Inferior parietal cortex (tissue), 1 donor: ENCODE results near the gene COPE.
A peak's percentile ranks its signal among the peaks of the same experiment; 100 is the strongest.
"Not testable (repeated sequence)": the region's sequence is repeated elsewhere in the genome, so short reads cannot be mapped to it uniquely, and the experiment has no call there.

Experiments used
- DNase-seq: peaks from one replicate; pipeline ENCODE4 v3.0.0-alpha.2; 2016; ENCODE audit errors: extremely low spot score

Gene COPE

DNA sequence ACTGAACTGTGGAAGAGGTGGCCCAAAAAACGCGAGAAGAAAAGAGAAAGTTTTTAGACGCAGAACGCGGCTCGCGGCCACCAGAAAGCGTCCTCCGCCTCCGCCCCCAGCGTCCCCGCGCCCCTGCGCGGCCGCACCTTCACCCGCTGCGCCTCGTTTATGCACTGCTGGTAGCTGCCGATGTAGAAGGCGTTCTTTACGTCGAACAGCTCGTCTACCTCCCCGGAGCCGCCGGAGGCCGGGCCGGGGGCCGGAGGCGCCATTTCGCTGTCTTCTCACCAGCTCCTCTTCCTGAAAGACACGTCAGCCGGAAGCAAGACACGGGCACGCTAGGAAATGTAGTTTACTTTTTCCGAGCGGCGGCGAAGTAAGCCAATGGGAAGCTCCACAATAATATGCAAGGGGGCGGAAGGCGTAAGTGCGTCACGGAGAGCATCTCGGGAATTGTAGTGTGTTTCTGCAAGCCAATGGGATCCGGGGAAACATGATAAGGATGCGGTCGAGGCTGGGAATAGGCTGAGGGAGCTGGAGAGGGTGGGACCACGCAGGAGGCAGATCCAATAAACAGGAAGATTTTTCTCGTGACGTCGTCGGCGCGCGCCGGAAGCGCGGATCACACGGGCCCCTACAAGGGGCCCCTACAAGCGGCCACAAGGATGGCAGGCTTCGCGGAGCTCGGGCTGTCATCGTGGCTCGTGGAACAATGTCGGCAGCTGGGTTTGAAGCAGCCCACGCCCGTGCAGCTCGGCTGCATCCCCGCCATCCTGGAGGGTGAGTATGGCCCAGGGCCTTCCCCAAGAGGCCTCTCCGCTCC, at the start of gene COPE, which contains the start of gene DDX49:
Gene COPE, minus strand, starts transcription at position 302 of the 814 bp plus-strand sequence. Its CDS starts 39 bp downstream, at position 263.
Gene DDX49, plus strand, starts transcription at position 630 of the 814 bp plus-strand sequence. Its CDS starts 27 bp downstream, at position 657.
- DNase-seq: peak; percentile 100

GRCh38 chr19:18967358-18968146, 48.4 kb upstream of the COPE start:
- DNase-seq: no peak

DNA sequence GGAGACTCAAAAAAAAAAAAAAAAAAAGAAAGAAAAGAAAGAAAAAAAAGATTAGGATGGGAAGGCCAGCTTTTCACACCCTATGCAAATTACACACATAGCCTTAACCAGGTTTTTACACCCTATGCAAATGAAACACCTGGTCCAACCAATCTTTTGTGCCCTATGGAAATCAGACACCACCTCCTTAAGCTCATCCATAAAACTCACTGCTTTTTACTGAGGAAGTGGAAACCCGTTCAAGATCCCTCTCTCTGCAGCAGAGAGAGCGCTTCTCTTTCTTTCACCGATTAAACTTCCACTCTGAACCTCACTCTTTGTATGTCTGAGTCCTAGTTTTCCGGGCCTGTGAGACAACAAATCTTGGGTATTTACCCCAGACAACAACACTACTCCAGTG, 47.1 kb upstream of the COPE start:
- no peak for DNase-seq

DNA sequence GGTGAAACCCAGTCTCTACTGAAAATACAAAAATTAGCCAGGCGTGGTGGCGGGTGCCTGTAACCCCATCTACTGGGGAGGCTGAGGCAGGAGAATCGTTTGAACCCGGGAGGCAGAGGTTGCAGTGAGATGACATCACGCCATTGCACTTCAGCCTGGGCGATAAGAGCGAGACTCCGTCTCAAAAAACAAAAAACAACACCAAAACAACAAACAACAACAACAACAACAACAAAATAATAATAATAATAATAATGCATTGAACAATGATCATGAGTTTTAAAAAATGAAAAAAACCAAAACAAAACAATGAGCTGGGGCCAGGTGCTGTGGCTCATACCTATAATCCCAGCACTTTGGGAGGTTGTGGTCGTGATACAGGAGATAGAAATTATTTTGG, 44.9 kb upstream of the COPE start:
- no peak for DNase-seq

- no peak for DNase-seq
Measured at GRCh38 chr19:18961767-18962620, 42.8 kb upstream of the COPE start.

DNA sequence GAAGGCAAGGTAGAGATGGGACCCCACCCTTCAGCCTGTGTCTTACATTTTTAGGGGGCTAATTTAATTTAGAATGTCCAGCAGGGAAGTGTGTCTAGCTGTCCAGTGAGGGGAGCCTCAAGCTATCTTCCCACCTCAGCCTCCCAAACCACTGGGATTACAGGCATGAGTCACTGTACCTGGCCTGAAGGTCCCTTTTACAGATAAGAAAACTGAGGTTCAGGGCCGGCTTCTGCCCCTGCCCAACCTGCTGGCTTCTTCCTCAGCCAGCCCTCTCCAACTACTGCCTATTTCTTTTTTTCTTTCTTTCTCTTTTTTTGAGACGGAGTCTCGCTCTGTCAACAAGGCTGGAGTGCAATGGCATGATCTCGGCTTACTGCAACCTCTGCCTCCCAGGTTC, 41.2 kb upstream of the COPE start:
- DNase-seq: no peak

GRCh38 chr19:18955042-18955441, 35.9 kb upstream of the COPE start:
- DNase-seq: no peak

- DNase-seq: no peak
Measured at GRCh38 chr19:18954094-18954493, 34.9 kb upstream of the COPE start.

DNA sequence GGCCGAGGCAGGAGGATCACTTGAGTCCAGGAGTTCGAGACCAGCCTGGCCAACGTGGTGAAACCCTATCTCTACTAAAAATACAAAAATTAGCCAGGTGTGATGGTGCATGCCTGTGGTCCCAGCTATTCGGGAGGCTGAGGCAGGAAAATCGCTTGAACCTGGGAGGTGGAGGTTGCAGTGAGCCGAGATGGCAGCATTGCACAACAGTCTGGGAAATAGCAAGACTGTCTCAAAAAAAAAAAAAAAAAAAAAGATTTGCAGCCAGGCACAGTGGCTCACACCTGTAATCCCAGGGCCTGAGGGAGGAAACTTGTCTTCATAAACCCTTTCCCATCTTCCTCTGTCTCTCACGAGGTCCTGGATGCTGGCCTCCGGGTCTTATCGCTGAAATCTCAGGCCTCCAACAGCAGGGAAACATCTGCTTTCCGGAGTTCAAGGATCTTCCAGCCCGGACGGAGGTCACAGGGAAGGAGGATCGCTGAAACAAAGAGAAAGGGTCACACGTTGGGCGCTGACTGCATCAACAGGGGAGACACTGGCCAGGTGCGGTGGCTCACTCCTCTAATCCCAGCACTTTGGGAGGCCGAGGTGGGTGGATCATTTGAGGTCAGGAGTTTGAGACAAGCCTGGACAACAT, 33.3 kb upstream of the COPE start:
- DNase-seq: not testable (repeated sequence)

GRCh38 chr19:18951721-18952281, 32.6 kb upstream of the COPE start:
- no peak for DNase-seq

DNA sequence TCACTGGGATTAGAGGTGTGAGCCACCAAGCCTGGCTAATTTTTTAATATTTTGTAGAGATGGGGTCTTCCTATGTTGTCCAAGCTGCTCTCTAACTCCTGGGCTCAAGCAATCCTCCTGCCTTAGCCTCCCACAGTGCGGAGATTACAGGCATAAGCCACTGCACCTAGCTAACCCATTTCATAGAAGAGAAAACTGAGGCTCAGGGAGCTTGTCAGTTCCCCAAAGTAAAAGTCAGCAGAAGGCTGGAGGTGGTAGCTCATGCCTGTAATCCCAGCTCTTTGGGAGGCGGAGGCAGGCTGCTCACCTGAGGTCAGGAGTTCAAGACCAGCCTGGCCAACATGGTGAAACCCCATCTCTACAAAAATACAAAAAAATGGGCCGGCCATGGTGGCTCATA, 30.7 kb upstream of the COPE start:
- DNase-seq: no peak

GRCh38 chr19:18948976-18949356, 29.8 kb upstream of the COPE start:
- DNase-seq: no peak

GRCh38 chr19:18948075-18948975, 29.1 kb upstream of the COPE start:
- DNase-seq: no peak

GRCh38 chr19:18946918-18947317, 27.7 kb upstream of the COPE start:
- no peak for DNase-seq

DNA sequence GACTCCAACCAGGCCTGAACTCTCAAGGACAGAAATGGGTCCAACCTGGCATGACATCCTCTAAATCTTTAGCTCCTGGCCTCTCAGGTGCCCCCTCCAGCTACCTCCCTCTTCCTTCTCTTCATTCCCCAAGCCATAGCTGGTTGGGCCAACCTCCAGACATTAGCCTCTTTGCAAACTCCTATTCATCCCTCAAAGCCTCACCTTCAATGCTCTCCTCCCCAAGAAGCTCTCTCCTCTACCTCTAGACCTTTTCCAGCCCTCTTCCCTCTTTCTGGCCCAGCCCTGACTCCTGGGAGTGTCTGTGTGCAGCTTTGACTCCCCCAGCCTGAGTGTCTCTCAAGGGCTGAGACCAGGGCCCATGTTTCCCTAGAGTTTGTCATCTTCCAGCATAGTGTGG, 27.1 kb upstream of the COPE start:
- DNase-seq: no peak

DNA sequence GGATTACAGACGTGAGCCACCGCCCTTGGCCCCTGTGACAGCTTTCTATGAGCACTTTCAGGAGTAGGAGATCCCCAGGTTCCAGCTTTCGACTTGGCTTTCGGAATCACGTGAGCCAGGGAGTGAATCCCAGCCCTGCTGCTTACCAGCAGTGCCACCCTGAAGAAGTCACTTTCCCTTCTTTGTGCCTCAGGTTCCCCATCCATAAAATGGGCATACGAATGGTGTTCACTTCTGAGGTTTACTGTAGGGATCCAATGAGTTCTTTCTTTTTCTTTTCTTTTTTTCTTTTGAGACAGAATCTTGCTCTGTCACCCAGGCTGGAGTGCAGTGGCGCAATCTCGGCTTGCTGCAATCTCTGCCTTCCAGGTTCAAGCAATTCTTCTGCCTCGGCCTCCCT, 26.1 kb upstream of the COPE start:
- no peak for DNase-seq

GRCh38 chr19:18943465-18943864, 24.3 kb upstream of the COPE start:
- DNase-seq: no peak

GRCh38 chr19:18942692-18943091, 23.5 kb upstream of the COPE start:
- no peak for DNase-seq

DNA sequence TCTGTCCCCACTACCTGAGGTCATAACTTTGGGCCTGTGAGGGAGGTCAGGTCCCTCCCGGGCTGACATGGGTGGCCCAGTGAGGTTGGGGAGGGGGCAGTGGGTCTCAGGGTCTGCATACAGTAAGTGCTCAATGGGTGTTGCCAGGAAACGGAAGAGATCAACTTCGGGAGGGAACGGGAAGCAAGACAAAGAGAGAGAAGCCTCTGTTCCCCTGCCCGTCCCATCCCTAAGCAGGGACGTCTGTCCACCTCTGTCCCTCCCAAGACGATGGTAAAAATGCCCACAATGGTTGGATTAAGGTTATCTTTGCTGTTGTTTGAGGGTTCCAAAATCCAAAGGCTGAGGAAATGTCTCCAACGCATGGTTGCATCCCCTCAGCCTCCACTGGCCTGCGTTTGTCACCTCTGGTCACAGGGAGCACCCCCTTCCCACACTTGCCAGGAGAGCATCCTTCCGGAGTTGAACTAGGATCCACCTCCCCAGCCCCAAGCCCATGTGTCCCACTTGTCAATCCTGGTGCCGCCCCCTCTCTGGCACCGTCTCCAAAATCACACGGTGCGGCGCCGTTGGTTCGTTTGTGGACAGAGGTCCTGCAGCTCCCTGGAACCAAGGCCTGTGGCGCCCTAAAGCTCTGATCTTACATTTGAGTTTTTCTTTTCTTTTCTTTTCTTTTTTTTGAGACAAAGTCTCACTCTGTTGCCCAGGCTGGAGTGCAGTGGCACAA, 22.6 kb upstream of the COPE start:
- DNase-seq: no peak
